ENCODE measurements around the gene NOTCH4. TPM values are rescaled to one million over a fixed set of nuclear protein-coding genes. Genes with fewer than 3 reads are reported as not detected.
A peak's percentile ranks its signal among the peaks of the same experiment; 100 is the strongest.

Gene NOTCH4
- total and polyA plus RNA-seq, 2 of the 4 experiments (the other 2 are of a cell fraction), result 0.96 to 1.3 TPM

DNA sequence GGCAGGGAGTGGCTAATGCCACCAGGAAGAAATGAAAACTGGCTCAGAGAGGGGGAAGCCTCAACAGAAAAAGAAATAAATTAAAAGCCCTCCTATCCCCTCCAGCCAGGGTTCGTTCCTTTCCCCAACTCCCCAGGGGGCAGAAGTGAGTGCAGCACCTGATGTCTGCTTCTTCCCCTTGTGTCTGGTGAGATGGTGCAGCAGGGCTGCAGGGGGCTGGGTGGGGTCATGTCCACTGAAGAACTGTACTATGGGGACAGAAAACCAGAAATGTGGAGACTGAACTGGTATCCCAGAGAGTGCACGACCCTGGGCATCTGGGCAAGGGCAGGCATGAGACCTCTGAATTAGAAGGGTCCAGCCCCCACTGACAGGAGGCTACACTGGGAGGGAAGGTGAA, 55.5 kb downstream of the NOTCH4 start:
- no peak for TF ChIP-seq MAZ (IDR thresholded peaks at IDR 0.05; ENCODE audit: borderline replicate concordance, low read depth, low read length)
- no peak for TF ChIP-seq POLR2A (IDR thresholded peaks at IDR 0.05; ENCODE audit: low read depth, low read length)
- TF ChIP-seq MXI1 (IDR thresholded peaks at IDR 0.05; ENCODE audit: borderline replicate concordance, low read depth, low read length), result no peak
- TF ChIP-seq SMC3 (IDR thresholded peaks at IDR 0.05; ENCODE audit: low read depth, low read length), result no peak
- TF ChIP-seq NFE2L2 (IDR thresholded peaks at IDR 0.05; ENCODE audit: low read depth, low read length), result no peak
- no peak for TF ChIP-seq MAFK (IDR thresholded peaks at IDR 0.05; ENCODE audit: low read depth, low read length)
- no peak for TF ChIP-seq RFX5 (IDR thresholded peaks at IDR 0.05; ENCODE audit: low read depth, low read length)
- TF ChIP-seq BHLHE40 (IDR thresholded peaks at IDR 0.05; ENCODE audit: low read depth, low read length), result no peak
- no peak for TF ChIP-seq CEBPB (IDR thresholded peaks at IDR 0.05; ENCODE audit: low read depth, low read length)
- TF ChIP-seq, protein P1, sequence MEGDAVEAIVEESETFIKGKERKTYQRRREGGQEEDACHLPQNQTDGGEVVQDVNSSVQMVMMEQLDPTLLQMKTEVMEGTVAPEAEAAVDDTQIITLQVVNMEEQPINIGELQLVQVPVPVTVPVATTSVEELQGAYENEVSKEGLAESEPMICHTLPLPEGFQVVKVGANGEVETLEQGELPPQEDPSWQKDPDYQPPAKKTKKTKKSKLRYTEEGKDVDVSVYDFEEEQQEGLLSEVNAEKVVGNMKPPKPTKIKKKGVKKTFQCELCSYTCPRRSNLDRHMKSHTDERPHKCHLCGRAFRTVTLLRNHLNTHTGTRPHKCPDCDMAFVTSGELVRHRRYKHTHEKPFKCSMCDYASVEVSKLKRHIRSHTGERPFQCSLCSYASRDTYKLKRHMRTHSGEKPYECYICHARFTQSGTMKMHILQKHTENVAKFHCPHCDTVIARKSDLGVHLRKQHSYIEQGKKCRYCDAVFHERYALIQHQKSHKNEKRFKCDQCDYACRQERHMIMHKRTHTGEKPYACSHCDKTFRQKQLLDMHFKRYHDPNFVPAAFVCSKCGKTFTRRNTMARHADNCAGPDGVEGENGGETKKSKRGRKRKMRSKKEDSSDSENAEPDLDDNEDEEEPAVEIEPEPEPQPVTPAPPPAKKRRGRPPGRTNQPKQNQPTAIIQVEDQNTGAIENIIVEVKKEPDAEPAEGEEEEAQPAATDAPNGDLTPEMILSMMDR (conservative IDR thresholded peaks at IDR 0.05; ENCODE audit: low read depth, low read length), result no peak
- no peak for TF ChIP-seq RAD21 (IDR thresholded peaks at IDR 0.05; ENCODE audit: low read length)
- TF ChIP-seq, protein P2, sequence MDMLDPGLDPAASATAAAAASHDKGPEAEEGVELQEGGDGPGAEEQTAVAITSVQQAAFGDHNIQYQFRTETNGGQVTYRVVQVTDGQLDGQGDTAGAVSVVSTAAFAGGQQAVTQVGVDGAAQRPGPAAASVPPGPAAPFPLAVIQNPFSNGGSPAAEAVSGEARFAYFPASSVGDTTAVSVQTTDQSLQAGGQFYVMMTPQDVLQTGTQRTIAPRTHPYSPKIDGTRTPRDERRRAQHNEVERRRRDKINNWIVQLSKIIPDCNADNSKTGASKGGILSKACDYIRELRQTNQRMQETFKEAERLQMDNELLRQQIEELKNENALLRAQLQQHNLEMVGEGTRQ (IDR thresholded peaks at IDR 0.05; ENCODE audit: low read depth, low read length), result no peak
- no peak for TF ChIP-seq RCOR1 (IDR thresholded peaks at IDR 0.05; ENCODE audit: insufficient replicate concordance, low read length)
- no peak for TF ChIP-seq FOS (IDR thresholded peaks at IDR 0.05; ENCODE audit: low read depth, low read length)
- TF ChIP-seq, protein P3, sequence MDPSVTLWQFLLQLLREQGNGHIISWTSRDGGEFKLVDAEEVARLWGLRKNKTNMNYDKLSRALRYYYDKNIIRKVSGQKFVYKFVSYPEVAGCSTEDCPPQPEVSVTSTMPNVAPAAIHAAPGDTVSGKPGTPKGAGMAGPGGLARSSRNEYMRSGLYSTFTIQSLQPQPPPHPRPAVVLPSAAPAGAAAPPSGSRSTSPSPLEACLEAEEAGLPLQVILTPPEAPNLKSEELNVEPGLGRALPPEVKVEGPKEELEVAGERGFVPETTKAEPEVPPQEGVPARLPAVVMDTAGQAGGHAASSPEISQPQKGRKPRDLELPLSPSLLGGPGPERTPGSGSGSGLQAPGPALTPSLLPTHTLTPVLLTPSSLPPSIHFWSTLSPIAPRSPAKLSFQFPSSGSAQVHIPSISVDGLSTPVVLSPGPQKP (IDR thresholded peaks at IDR 0.05; ENCODE audit: borderline replicate concordance, low read depth, low read length), result no peak
- Histone ChIP-seq H2AK9ac (replicated peaks; ENCODE audit: low read depth, low read length, poor library complexity) (no peak overlapping the region), H3K9me1 (ENCODE audit: insufficient read depth, low read length) (peaks cover 18% of the 10 kb centered on the region), H3K36me3 (ENCODE audit: control insufficient read depth, insufficient read depth, low read length) (peaks cover 54% of the 10 kb centered on the region), H2BK120ac (ENCODE audit: low read depth, low read length) (no peak overlapping the region), H3K18ac (ENCODE audit: low read depth, low read length) (no peak overlapping the region), H2BK15ac (ENCODE audit: low read depth, low read length) (no peak overlapping the region), H3K27ac (ENCODE audit: insufficient read depth, low read length) (no peak overlapping the region), H3K79me1 (ENCODE audit: low read depth in 1 of 2, low read length in 2 of 2) (peaks cover 10 to 31% of the 10 kb centered on the region in 2 experiments; a peak in 3 of 4 replicates), H3K14ac (replicated peaks; ENCODE audit: low read depth, low read length) (no peak overlapping the region), H4K20me1 (ENCODE audit: insufficient read depth, low read length) (no peaks in the 10 kb centered on the region), H3K23ac (ENCODE audit: low read depth, low read length) (no peak overlapping the region), H4K5ac (ENCODE audit: low read depth, low read length) (no peak overlapping the region), H4K91ac (ENCODE audit: insufficient read depth, low read depth, low read length) (no peak overlapping the region), H2BK5ac (ENCODE audit: low read depth, low read length, poor library complexity, severe bottlenecking) (no peak overlapping the region), H3K56ac (ENCODE audit: extremely low read depth, insufficient read depth, low read length) (no peak overlapping the region), H3K4me3 (ENCODE audit: insufficient read depth, low read depth, low read length) (no peak overlapping the region), H4K8ac (ENCODE audit: low read depth in 2 of 2, low read length in 2 of 2) (no peak overlapping the region), H3K4ac (ENCODE audit: low read depth, low read length) (no peak overlapping the region), H3K27me3 (ENCODE audit: control insufficient read depth, insufficient read depth, low read length) (no peaks in the 10 kb centered on the region), H3K4me2 (ENCODE audit: low read depth, low read length) (no peak overlapping the region), H3K4me1 (ENCODE audit: control insufficient read depth, insufficient read depth, low read length) (peaks cover 3% of the 10 kb centered on the region), H3K9ac (ENCODE audit: low read depth, low read length) (no peak overlapping the region), H2AK5ac (ENCODE audit: low read depth, low read length) (no peak overlapping the region), H2BK20ac (ENCODE audit: low read depth, low read length) (no peak overlapping the region), H2AFZ (replicated peaks; ENCODE audit: low read length, poor library complexity) (no peak overlapping the region), H3K9me3 (ENCODE audit: control insufficient read depth, insufficient read depth, low read length) (no peaks in the 10 kb centered on the region)
- CTCF ChIA-PET, result no interaction called here
- in situ Hi-C loops (cut with MboI; ENCODE audit: low sequenced_read_pairs) (no loop called here), intact Hi-C loops (cut with micrococcal nuclease) (no loop called here), dilution Hi-C loops (cut with HindIII; ENCODE audit: low sequenced_read_pairs, unreplicated experiment) (no loop called here)
- no peak for DNase-seq
- POLR2A ChIA-PET (ENCODE audit: unreplicated experiment), result interaction anchor here (1.0 kb wide), 1 partner anchor 9 kb away, joined by 3 read pairs; no protein-coding TSS in a partner anchor
- BruUV-seq (replicated peaks), result no TSS peak
- WGBS, 2 experiments (ENCODE audit: extremely low coverage in 2 of 2, insufficient read length in 1 of 2), result no CpG with 5 or more reads among the region's 2 CpGs
- peak; percentile 6; the same call in 1 of the 2 replicates for ATAC-seq (ENCODE audit: low read depth)
